Measurements from ENCODE around the gene EFCAB6. TPM values are rescaled to one million over a fixed set of nuclear protein-coding genes. Genes with fewer than 3 reads are reported as not detected.

EFCAB6 gene
- total RNA-seq, 1 experiment from 2014 or later, result 0.52 TPM

- H3K27ac ChIP-seq (ENCODE audit: low read depth, low read length), result no peak overlapping the region
- no peaks in the 10 kb centered on the region for H3K9me3 ChIP-seq (ENCODE audit: control insufficient read depth in 1 of 2, insufficient read depth in 1 of 2, low read depth in 1 of 2, low read length in 2 of 2)
- BruUV-seq (replicated peaks), result no TSS peak
- H2AFZ ChIP-seq (ENCODE audit: low read depth, low read length, poor library complexity, severe bottlenecking), result no peak overlapping the region
- H3K4me1 ChIP-seq (ENCODE audit: control insufficient read depth in 1 of 2, insufficient read depth in 2 of 2, low read length in 2 of 2), result no peaks in the 10 kb centered on the region
- no peak overlapping the region for H3K4me2 ChIP-seq (ENCODE audit: low read length)
- no peaks in the 10 kb centered on the region for H3K36me3 ChIP-seq (ENCODE audit: control insufficient read depth in 1 of 2, insufficient read depth in 2 of 2, low read length in 2 of 2)
- ChIA-PET POLR2A (no interaction called here), RAD21 (ENCODE audit: low non-redundant PET in 1 of 2, low total read pairs in 2 of 2, uncharacterized antibody in 2 of 2, unreplicated experiment in 2 of 2) (no interaction called here), CTCF (no interaction called here)
- no peaks in the 10 kb centered on the region for H3K79me2 ChIP-seq (ENCODE audit: insufficient read depth, low read length)
- intact Hi-C loops (cut with micrococcal nuclease), result no loop called here
- TF ChIP-seq, protein P1, sequence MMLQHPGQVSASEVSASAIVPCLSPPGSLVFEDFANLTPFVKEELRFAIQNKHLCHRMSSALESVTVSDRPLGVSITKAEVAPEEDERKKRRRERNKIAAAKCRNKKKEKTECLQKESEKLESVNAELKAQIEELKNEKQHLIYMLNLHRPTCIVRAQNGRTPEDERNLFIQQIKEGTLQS (IDR thresholded peaks at IDR 0.05), result no peak
- no peak for TF ChIP-seq ELF1 (IDR thresholded peaks at IDR 0.05; ENCODE audit: borderline replicate concordance, low read depth)
- TF ChIP-seq SIN3A (IDR thresholded peaks at IDR 0.05; ENCODE audit: low read depth), result no peak
- TF ChIP-seq POLR2AphosphoS5 (IDR thresholded peaks at IDR 0.05; ENCODE audit: low read depth, low read length), result no peak
- no peak for TF ChIP-seq SRF (IDR thresholded peaks at IDR 0.05; ENCODE audit: low read depth)
- no peak for TF ChIP-seq CBX3 (IDR thresholded peaks at IDR 0.05; ENCODE audit: low read depth)
- TF ChIP-seq EZH2phosphoT487 (IDR thresholded peaks at IDR 0.05; ENCODE audit: borderline replicate concordance), result no peak
- no peak for TF ChIP-seq EGR1 (IDR thresholded peaks at IDR 0.05; ENCODE audit: low read depth)
- TF ChIP-seq POLR2A (IDR thresholded peaks at IDR 0.05; ENCODE audit: borderline replicate concordance, extremely low read depth, insufficient read depth, insufficient read length), result no peak
- TF ChIP-seq CEBPB (IDR thresholded peaks at IDR 0.05; ENCODE audit: low read depth), result no peak
- TF ChIP-seq FOSL1 (IDR thresholded peaks at IDR 0.05; ENCODE audit: low read depth), result no peak
- H4K20me1 ChIP-seq (ENCODE audit: insufficient read depth), result no peaks in the 10 kb centered on the region
- peaks cover 23% of the 10 kb centered on the region for H3K27me3 ChIP-seq (ENCODE audit: insufficient read depth, low read length)
- DNase-seq (ENCODE audit: low read depth, low spot score), result no peak
- H3K9me2 ChIP-seq (ENCODE audit: insufficient read depth), result no peaks in the 10 kb centered on the region
- no peak for ATAC-seq
- H3K4me3 ChIP-seq (replicated peaks in 1 of 2; ENCODE audit: low read depth in 1 of 2, low read length in 2 of 2), result no peak overlapping the region
- no peak overlapping the region for H3K9ac ChIP-seq (ENCODE audit: low read length)
These were observed 279.6 kb downstream of the EFCAB6 start for GRCh38 chr22:43532301-43533155.

- Histone ChIP-seq H3K4me3 (replicated peaks in 1 of 2; ENCODE audit: low read depth in 1 of 2, low read length in 2 of 2) (no peak overlapping the region), H3K9ac (ENCODE audit: low read length) (no peak overlapping the region), H3K27me3 (ENCODE audit: insufficient read depth, low read length) (peaks cover 17% of the 10 kb centered on the region; the same call in 1 of the 2 replicates), H3K9me3 (ENCODE audit: control insufficient read depth in 1 of 2, insufficient read depth in 1 of 2, low read depth in 1 of 2, low read length in 2 of 2) (no peaks in the 10 kb centered on the region), H3K36me3 (ENCODE audit: control insufficient read depth in 1 of 2, insufficient read depth in 2 of 2, low read length in 2 of 2) (no peaks in the 10 kb centered on the region), H4K20me1 (ENCODE audit: insufficient read depth) (no peaks in the 10 kb centered on the region), H3K4me1 (ENCODE audit: control insufficient read depth in 1 of 2, insufficient read depth in 2 of 2, low read length in 2 of 2) (no peaks in the 10 kb centered on the region), H3K79me2 (ENCODE audit: insufficient read depth, low read length) (no peaks in the 10 kb centered on the region), H3K4me2 (ENCODE audit: low read length) (no peak overlapping the region), H2AFZ (ENCODE audit: low read depth, low read length, poor library complexity, severe bottlenecking) (no peak overlapping the region), H3K27ac (ENCODE audit: low read depth, low read length) (no peak overlapping the region), H3K9me2 (ENCODE audit: insufficient read depth) (no peaks in the 10 kb centered on the region)
- no TSS peak for BruUV-seq (replicated peaks)
- intact Hi-C loops (cut with micrococcal nuclease), result no loop called here
- DNase-seq (ENCODE audit: low read depth, low spot score), result no peak
- no peak for ATAC-seq
- ChIA-PET RAD21 (ENCODE audit: low non-redundant PET in 1 of 2, low total read pairs in 2 of 2, uncharacterized antibody in 2 of 2, unreplicated experiment in 2 of 2) (no interaction called here), POLR2A (no interaction called here), CTCF (no interaction called here)
- TF ChIP-seq CBX3 (IDR thresholded peaks at IDR 0.05; ENCODE audit: low read depth) (no peak), SP1 (IDR thresholded peaks at IDR 0.05; ENCODE audit: low read depth) (no peak), ZFX (IDR thresholded peaks at IDR 0.05) (no peak), POLR2AphosphoS5 (IDR thresholded peaks at IDR 0.05; ENCODE audit: low read depth, low read length) (no peak), ZNF274 (IDR thresholded peaks at IDR 0.05; ENCODE audit: low read depth, low read length) (no peak), POLR2A (IDR thresholded peaks at IDR 0.05; ENCODE audit: borderline replicate concordance, extremely low read depth, insufficient read depth, insufficient read length) (no peak), EZH2phosphoT487 (IDR thresholded peaks at IDR 0.05; ENCODE audit: borderline replicate concordance) (no peak), SIN3A (IDR thresholded peaks at IDR 0.05; ENCODE audit: low read depth) (no peak)
- TF ChIP-seq, protein P2, sequence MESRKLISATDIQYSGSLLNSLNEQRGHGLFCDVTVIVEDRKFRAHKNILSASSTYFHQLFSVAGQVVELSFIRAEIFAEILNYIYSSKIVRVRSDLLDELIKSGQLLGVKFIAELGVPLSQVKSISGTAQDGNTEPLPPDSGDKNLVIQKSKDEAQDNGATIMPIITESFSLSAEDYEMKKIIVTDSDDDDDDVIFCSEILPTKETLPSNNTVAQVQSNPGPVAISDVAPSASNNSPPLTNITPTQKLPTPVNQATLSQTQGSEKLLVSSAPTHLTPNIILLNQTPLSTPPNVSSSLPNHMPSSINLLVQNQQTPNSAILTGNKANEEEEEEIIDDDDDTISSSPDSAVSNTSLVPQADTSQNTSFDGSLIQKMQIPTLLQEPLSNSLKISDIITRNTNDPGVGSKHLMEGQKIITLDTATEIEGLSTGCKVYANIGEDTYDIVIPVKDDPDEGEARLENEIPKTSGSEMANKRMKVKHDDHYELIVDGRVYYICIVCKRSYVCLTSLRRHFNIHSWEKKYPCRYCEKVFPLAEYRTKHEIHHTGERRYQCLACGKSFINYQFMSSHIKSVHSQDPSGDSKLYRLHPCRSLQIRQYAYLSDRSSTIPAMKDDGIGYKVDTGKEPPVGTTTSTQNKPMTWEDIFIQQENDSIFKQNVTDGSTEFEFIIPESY (IDR thresholded peaks at IDR 0.05; ENCODE audit: extremely low read depth, insufficient replicate concordance, low read length), result no peak
- TF ChIP-seq, protein P3, sequence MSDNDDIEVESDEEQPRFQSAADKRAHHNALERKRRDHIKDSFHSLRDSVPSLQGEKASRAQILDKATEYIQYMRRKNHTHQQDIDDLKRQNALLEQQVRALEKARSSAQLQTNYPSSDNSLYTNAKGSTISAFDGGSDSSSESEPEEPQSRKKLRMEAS (IDR thresholded peaks at IDR 0.05), result no peak
These were observed 280.5 kb downstream of the EFCAB6 start for GRCh38 chr22:43531651-43532050.
